Panc1 (cell line): ENCODE measurements around the gene NCAM2. TPM values are rescaled to one million over a fixed set of nuclear protein-coding genes. Genes with fewer than 3 reads are reported as not detected.

ENCODE experiments used
- ATAC-seq: fragments of 200-7000 bp; cut with Tn5 transposase; 2 replicates; pipeline ENCODE4 v1.9.1; 2020; ENCODE audit warnings: mild to moderate bottlenecking, moderate library complexity
- BruUV-seq: library from RNA; stranded (reverse); fragments of 400-500 nt; replicated peaks from 2 replicates; lab custom pipeline; 2021; lab: Mats Ljungman, UMichigan
- CTCF ChIA-PET: fragments of 300-600 bp; sonication (Branson Sonifier 250); formaldehyde crosslinking; loops from one replicate; lab custom pipeline; 2022; ENCODE audit warnings: antibody characterized with exemption; lab: Charles Lee
- POLR2A ChIA-PET: fragments of 300-600 bp; sonication (Branson Sonifier 250); formaldehyde crosslinking; loops from one replicate; lab custom pipeline; 2022; ENCODE audit warnings: antibody characterized with exemption; lab: Charles Lee
- DNase-seq: peaks from one replicate; pipeline ENCODE4 v3.0.0-alpha.2; 2010; ENCODE audit warnings: low read depth, low spot score
- H3K27ac ChIP-seq: 2 replicates; pipeline ENCODE4 v1.5.1; 2011; ENCODE audit warnings: mild to moderate bottlenecking, low read length, inconsistent platforms
- H3K27me3 ChIP-seq: fragments of 200-500 bp; sonication (Bioruptor generic); 2 replicates; pipeline ENCODE4 v1.6.0; 2014; ENCODE audit warnings: low read length, inconsistent platforms; ENCODE audit not compliant: control insufficient read depth, insufficient read depth
- H3K36me3 ChIP-seq: fragments of 200-500 bp; sonication (Bioruptor generic); 2 replicates; pipeline ENCODE4 v1.5.1; 2014; ENCODE audit warnings: inconsistent platforms, mild to moderate bottlenecking, low read length, moderate library complexity; ENCODE audit not compliant: control insufficient read depth, insufficient read depth
- H3K4me1 ChIP-seq: 2 replicates; pipeline ENCODE4 v1.5.1; 2011; ENCODE audit warnings: inconsistent platforms, mild to moderate bottlenecking, low read length, moderate library complexity; ENCODE audit not compliant: control insufficient read depth, insufficient read depth
- H3K4me3 ChIP-seq, 2 experiments: 2 replicates each; pipeline ENCODE4 v1.5.1; 2011 to 2012; ENCODE audit warnings: low read depth in 2 of 2, low read length in 2 of 2, mild to moderate bottlenecking in 2 of 2, inconsistent platforms in 1 of 2, moderate library complexity in 1 of 2
- H3K9me3 ChIP-seq: fragments of 200-500 bp; sonication (Bioruptor generic); 2 replicates; pipeline ENCODE4 v1.5.1; 2014; ENCODE audit warnings: low read depth, mild to moderate bottlenecking, inconsistent platforms, low read length, moderate library complexity; ENCODE audit not compliant: control insufficient read depth, insufficient read depth
- POLR2AphosphoS5 ChIP-seq: IDR thresholded peaks from 2 replicates; pipeline ENCODE4 v1.6.1; 2012; ENCODE audit warnings: mild to moderate bottlenecking, low read depth, low read length, moderate library complexity
- SIN3A ChIP-seq: IDR thresholded peaks from 2 replicates; pipeline ENCODE4 v1.6.1; 2012; ENCODE audit warnings: low read depth, mild to moderate bottlenecking, low read length, moderate library complexity, borderline replicate concordance; ENCODE audit not compliant: insufficient read depth
- TCF7L2 ChIP-seq: IDR thresholded peaks from 2 replicates; pipeline ENCODE4 v1.6.1; 2011; ENCODE audit warnings: mild to moderate bottlenecking, low read depth, low read length, inconsistent platforms
- in situ Hi-C: cut with HindIII; loops from 2 replicates; pipeline ENCODE4 v1.10.0; 2016; ENCODE audit warnings: low sequenced_read_pairs, low pct_unique_long_range_greater_than_20kb
- intact Hi-C: fragments of 100-400 bp; cut with micrococcal nuclease; formaldehyde crosslinking; loops from one replicate; pipeline ENCODE4 v1.10.0; 2022; ENCODE audit not compliant: unreplicated experiment
- total RNA-seq: library from RNA; stranded (reverse); gene quantifications from one replicate; pipeline ENCODE4 v1.2.1, GENCODE V29; 2021; ENCODE audit not compliant: unreplicated experiment
- TF ChIP-seq, protein P1 (sequence below): fragments of 450-650 bp; IDR thresholded peaks from 2 replicates; pipeline ENCODE4 v1.5.1; 2017; ENCODE audit warnings: mild to moderate bottlenecking
- TF ChIP-seq, protein P2 (sequence below), 2 experiments: IDR thresholded peaks; 2 replicates each; pipeline ENCODE4 v1.6.1; 2011 to 2012; ENCODE audit warnings: low read depth in 2 of 2, control low read depth in 1 of 2, low read length in 1 of 2, mild to moderate bottlenecking in 1 of 2, moderate library complexity in 1 of 2; ENCODE audit not compliant: insufficient read depth in 1 of 2

NCAM2 gene
- total RNA-seq, 1 experiment from 2014 or later, result 2.2 TPM

- Histone ChIP-seq H3K9me3 (no peaks in the 10 kb centered on the region), H3K4me3 (no peak overlapping the region), H3K36me3 (no peaks in the 10 kb centered on the region), H3K27me3 (no peaks in the 10 kb centered on the region), H3K27ac (no peak overlapping the region), H3K4me1 (no peaks in the 10 kb centered on the region)
- no peak for ATAC-seq
- no peak for DNase-seq
- intact Hi-C loops (no loop called here), in situ Hi-C loops (no loop called here)
- CTCF ChIA-PET, result no interaction called here
- POLR2A ChIA-PET, result no interaction called here
- no peak for TF ChIP-seq TCF7L2
- TF ChIP-seq, protein P1, sequence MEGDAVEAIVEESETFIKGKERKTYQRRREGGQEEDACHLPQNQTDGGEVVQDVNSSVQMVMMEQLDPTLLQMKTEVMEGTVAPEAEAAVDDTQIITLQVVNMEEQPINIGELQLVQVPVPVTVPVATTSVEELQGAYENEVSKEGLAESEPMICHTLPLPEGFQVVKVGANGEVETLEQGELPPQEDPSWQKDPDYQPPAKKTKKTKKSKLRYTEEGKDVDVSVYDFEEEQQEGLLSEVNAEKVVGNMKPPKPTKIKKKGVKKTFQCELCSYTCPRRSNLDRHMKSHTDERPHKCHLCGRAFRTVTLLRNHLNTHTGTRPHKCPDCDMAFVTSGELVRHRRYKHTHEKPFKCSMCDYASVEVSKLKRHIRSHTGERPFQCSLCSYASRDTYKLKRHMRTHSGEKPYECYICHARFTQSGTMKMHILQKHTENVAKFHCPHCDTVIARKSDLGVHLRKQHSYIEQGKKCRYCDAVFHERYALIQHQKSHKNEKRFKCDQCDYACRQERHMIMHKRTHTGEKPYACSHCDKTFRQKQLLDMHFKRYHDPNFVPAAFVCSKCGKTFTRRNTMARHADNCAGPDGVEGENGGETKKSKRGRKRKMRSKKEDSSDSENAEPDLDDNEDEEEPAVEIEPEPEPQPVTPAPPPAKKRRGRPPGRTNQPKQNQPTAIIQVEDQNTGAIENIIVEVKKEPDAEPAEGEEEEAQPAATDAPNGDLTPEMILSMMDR, result no peak
- no peak for TF ChIP-seq POLR2AphosphoS5
- no peak for TF ChIP-seq SIN3A
- TF ChIP-seq, protein P2, sequence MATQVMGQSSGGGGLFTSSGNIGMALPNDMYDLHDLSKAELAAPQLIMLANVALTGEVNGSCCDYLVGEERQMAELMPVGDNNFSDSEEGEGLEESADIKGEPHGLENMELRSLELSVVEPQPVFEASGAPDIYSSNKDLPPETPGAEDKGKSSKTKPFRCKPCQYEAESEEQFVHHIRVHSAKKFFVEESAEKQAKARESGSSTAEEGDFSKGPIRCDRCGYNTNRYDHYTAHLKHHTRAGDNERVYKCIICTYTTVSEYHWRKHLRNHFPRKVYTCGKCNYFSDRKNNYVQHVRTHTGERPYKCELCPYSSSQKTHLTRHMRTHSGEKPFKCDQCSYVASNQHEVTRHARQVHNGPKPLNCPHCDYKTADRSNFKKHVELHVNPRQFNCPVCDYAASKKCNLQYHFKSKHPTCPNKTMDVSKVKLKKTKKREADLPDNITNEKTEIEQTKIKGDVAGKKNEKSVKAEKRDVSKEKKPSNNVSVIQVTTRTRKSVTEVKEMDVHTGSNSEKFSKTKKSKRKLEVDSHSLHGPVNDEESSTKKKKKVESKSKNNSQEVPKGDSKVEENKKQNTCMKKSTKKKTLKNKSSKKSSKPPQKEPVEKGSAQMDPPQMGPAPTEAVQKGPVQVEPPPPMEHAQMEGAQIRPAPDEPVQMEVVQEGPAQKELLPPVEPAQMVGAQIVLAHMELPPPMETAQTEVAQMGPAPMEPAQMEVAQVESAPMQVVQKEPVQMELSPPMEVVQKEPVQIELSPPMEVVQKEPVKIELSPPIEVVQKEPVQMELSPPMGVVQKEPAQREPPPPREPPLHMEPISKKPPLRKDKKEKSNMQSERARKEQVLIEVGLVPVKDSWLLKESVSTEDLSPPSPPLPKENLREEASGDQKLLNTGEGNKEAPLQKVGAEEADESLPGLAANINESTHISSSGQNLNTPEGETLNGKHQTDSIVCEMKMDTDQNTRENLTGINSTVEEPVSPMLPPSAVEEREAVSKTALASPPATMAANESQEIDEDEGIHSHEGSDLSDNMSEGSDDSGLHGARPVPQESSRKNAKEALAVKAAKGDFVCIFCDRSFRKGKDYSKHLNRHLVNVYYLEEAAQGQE (IDR thresholded peaks at IDR 0.05; ENCODE audit: insufficient read depth in 1 of 2, low read depth in 2 of 2, low read length in 1 of 2), result no peak
- BruUV-seq, result no TSS peak
Observed at GRCh38 chr21:21366277-21366676, 368.1 kb downstream of the NCAM2 start.

DNA sequence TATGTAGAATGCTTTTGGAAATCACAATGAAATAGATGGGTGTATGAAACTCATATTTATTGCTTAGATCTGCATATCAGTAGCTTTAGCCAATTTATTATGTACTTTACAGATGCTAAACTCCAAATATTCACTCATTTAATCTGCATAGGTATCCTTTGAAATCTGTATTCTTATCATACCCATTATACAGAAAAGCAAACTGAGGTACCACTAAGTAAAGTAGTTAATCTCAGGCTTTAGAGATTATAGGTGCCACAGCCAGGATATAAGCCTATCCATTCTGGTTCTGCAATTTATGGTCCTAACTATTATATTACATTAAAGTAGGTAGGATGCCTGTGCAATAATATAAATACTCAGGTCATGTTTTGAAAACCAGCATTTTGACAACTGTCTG lies 369.4 kb downstream of the NCAM2 start:
- Histone ChIP-seq H3K36me3 (no peaks in the 10 kb centered on the region), H3K9me3 (no peaks in the 10 kb centered on the region), H3K4me3 (no peak overlapping the region), H3K27ac (no peak overlapping the region), H3K4me1 (no peaks in the 10 kb centered on the region), H3K27me3 (no peaks in the 10 kb centered on the region)
- TF ChIP-seq POLR2AphosphoS5 (no peak), SIN3A (no peak), TCF7L2 (no peak)
- TF ChIP-seq, protein P1, result no peak
- CTCF ChIA-PET, result no interaction called here
- in situ Hi-C loops, result no loop called here
- intact Hi-C loops, result no loop called here
- POLR2A ChIA-PET, result no interaction called here
- no peak for ATAC-seq
- BruUV-seq, result no TSS peak
- no peak for DNase-seq
